Measurements from ENCODE around the gene DOC2A.

DNA sequence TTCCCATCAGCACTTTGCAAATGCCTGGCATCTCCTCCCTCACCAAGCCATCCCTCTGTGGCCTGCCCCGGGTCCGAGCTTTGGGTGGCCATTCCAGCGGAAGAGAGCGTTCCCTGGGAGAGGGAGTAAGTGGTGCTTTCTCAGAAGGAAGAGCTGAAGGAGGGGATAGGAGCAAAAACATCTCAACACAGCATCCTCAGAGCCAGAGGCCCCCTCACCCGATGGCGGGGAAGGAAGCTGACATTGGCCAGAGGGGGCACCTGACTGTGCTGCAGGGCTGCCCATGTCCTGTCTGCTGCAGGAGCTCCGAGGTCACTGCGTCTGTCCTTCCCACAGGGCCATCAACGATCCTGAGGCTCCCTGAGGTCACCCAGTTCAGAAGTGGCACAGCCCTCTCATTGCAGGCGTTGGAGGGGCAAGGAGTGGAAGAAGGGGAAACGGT, 20.7 kb upstream of the DOC2A start:
- TF ChIP-seq, protein P1, sequence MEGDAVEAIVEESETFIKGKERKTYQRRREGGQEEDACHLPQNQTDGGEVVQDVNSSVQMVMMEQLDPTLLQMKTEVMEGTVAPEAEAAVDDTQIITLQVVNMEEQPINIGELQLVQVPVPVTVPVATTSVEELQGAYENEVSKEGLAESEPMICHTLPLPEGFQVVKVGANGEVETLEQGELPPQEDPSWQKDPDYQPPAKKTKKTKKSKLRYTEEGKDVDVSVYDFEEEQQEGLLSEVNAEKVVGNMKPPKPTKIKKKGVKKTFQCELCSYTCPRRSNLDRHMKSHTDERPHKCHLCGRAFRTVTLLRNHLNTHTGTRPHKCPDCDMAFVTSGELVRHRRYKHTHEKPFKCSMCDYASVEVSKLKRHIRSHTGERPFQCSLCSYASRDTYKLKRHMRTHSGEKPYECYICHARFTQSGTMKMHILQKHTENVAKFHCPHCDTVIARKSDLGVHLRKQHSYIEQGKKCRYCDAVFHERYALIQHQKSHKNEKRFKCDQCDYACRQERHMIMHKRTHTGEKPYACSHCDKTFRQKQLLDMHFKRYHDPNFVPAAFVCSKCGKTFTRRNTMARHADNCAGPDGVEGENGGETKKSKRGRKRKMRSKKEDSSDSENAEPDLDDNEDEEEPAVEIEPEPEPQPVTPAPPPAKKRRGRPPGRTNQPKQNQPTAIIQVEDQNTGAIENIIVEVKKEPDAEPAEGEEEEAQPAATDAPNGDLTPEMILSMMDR (IDR thresholded peaks at IDR 0.05): no peak
- TF ChIP-seq POLR2AphosphoS5 (IDR thresholded peaks at IDR 0.05; ENCODE audit: insufficient read depth in 1 of 2, low read depth in 1 of 2) (no peak), POLR2A (IDR thresholded peaks at IDR 0.05) (no peak)
